IPS-20b (cell line): ENCODE measurements around the gene MFNG.

Experiments
- H3K27ac ChIP-seq: one replicate; pipeline ENCODE4 v1.5.1; 2013; ENCODE audit warnings: low read length
- H3K27me3 ChIP-seq: 2 replicates; pipeline ENCODE4 v1.6.1; 2013; ENCODE audit warnings: mild to moderate bottlenecking, low read length, inconsistent platforms; ENCODE audit not compliant: insufficient read depth
- H3K36me3 ChIP-seq: 2 replicates; pipeline ENCODE4 v1.6.1; 2013; ENCODE audit warnings: low read depth, mild to moderate bottlenecking, inconsistent platforms, low read length, moderate library complexity; ENCODE audit not compliant: insufficient read depth
- H3K4me1 ChIP-seq: 2 replicates; pipeline ENCODE4 v1.6.1; 2013; ENCODE audit warnings: mild to moderate bottlenecking, control low read depth, inconsistent platforms, low read length, moderate library complexity; ENCODE audit not compliant: insufficient read depth
- H3K4me3 ChIP-seq: 2 replicates; pipeline ENCODE4 v1.5.1; 2013; ENCODE audit warnings: mild to moderate bottlenecking, low read length, inconsistent platforms
- H3K9ac ChIP-seq: 2 replicates; pipeline ENCODE4 v1.6.1; 2013; ENCODE audit warnings: low read depth, mild to moderate bottlenecking, inconsistent platforms, low read length, moderate library complexity
- H3K9me3 ChIP-seq: 2 replicates; pipeline ENCODE4 v1.6.1; 2013; ENCODE audit warnings: mild to moderate bottlenecking, low read depth, low read length, inconsistent platforms; ENCODE audit not compliant: insufficient read depth

Gene MFNG

GRCh38 chr22:37464181-37464580, 22.0 kb downstream of the MFNG start:
- Histone ChIP-seq H3K27ac (no peak overlapping the region), H3K36me3 (no peaks in the 10 kb centered on the region), H3K4me1 (no peaks in the 10 kb centered on the region), H3K9me3 (no peaks in the 10 kb centered on the region), H3K27me3 (no peaks in the 10 kb centered on the region), H3K4me3 (no peak overlapping the region), H3K9ac (no peak overlapping the region)

DNA sequence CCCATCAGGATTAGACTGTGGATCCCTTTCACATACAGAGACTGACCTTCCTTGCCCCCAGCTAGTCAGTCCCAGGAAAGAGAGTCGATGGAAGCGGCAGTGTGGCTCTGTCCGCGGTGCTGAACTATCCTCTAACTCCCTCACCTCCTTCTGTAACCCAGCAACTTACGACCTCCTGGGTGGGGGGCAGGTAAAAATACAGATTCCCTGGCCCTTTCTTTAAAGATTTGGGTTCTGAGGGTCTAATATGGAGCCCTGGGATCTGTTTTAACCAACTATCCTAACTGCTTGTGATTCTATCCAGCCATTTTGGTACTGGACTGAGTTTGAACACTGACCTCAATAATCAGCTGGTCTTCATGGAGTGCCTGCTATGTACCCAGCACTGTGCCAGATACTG, 23.2 kb downstream of the MFNG start:
- Histone ChIP-seq H3K4me3 (no peak overlapping the region), H3K36me3 (no peaks in the 10 kb centered on the region), H3K9me3 (no peaks in the 10 kb centered on the region), H3K27me3 (peaks cover 5% of the 10 kb centered on the region; the same call in 1 of the 2 replicates), H3K9ac (no peak overlapping the region), H3K27ac (no peak overlapping the region), H3K4me1 (no peaks in the 10 kb centered on the region)

- Histone ChIP-seq H3K4me1 (no peaks in the 10 kb centered on the region), H3K36me3 (no peaks in the 10 kb centered on the region), H3K4me3 (no peak overlapping the region), H3K27ac (no peak overlapping the region), H3K9ac (no peak overlapping the region), H3K27me3 (peaks cover 5% of the 10 kb centered on the region; the same call in 1 of the 2 replicates), H3K9me3 (no peaks in the 10 kb centered on the region)
These were observed 23.7 kb downstream of the MFNG start for GRCh38 chr22:37462436-37462835.

DNA sequence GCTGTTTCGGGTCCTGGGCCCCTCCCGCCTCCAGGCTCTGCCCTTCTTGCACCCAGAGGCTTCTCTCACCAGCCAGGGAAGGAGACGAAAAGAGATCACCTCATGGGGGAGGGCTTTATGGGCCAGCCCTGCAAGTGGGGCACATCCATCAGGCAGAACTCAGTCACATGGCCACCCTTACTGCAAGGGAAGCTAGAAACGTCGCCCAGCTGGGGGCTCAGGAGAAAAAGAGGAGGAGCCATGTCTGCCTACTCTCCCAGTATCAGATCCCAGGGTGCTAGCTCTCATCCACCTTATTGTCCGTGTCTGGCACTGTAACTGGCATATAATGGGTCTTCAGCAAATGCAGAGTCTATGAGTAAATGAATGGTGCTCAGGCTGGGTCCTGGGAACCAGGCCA, 24.2 kb downstream of the MFNG start:
- Histone ChIP-seq H3K4me3 (no peak overlapping the region), H3K27me3 (peaks cover 5% of the 10 kb centered on the region; the same call in 1 of the 2 replicates), H3K27ac (no peak overlapping the region), H3K9me3 (no peaks in the 10 kb centered on the region), H3K9ac (no peak overlapping the region), H3K36me3 (no peaks in the 10 kb centered on the region), H3K4me1 (no peaks in the 10 kb centered on the region)

DNA sequence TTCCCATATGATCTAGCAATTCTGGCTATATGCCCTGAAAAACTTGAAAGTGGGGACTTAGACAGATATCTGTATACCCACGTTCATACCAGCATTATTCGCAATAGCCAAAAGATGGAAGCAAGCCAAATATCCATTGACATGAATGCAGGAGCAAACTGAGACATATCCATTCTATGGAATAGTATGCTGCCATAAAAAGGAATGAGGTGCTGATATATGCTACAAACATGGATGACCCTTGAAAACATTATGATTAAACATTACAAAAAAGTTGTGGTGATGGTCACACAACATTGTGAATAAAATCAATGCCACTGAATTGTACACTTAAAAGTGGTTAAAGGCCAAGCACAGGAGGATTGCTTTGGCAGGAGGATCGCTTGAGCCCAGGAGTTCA, 25.5 kb downstream of the MFNG start:
- no peak overlapping the region for H3K9ac ChIP-seq
- peaks cover 2% of the 10 kb centered on the region; the same call in 1 of the 2 replicates for H3K4me1 ChIP-seq
- H3K36me3 ChIP-seq, result no peaks in the 10 kb centered on the region
- peaks cover 5% of the 10 kb centered on the region; the same call in 1 of the 2 replicates for H3K27me3 ChIP-seq
- no peak overlapping the region for H3K27ac ChIP-seq
- H3K4me3 ChIP-seq, result no peak overlapping the region
- no peaks in the 10 kb centered on the region for H3K9me3 ChIP-seq

DNA sequence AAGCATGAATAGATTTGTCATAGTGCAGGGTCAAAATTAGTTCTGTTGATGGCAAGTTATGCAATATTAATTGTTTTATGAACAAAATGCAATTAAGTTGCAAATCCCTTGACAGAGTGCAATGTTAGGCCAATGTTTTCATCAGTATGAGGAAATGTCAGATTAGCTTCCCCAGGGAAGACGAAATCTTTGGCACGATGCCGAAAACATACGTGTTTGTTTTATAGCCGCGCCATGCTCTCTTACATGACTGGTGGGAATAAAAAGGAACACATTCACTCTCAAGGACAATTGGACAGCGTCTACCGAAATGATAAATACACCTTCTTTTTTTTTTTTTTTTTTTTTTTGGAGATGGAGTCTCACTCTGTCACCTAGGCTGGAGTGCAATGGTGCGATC, 27.0 kb downstream of the MFNG start:
- Histone ChIP-seq H3K27me3 (peaks cover 5% of the 10 kb centered on the region; the same call in 1 of the 2 replicates), H3K4me3 (no peak overlapping the region), H3K36me3 (no peaks in the 10 kb centered on the region), H3K4me1 (peaks cover 2% of the 10 kb centered on the region), H3K9ac (no peak overlapping the region), H3K9me3 (no peaks in the 10 kb centered on the region), H3K27ac (no peak overlapping the region)

DNA sequence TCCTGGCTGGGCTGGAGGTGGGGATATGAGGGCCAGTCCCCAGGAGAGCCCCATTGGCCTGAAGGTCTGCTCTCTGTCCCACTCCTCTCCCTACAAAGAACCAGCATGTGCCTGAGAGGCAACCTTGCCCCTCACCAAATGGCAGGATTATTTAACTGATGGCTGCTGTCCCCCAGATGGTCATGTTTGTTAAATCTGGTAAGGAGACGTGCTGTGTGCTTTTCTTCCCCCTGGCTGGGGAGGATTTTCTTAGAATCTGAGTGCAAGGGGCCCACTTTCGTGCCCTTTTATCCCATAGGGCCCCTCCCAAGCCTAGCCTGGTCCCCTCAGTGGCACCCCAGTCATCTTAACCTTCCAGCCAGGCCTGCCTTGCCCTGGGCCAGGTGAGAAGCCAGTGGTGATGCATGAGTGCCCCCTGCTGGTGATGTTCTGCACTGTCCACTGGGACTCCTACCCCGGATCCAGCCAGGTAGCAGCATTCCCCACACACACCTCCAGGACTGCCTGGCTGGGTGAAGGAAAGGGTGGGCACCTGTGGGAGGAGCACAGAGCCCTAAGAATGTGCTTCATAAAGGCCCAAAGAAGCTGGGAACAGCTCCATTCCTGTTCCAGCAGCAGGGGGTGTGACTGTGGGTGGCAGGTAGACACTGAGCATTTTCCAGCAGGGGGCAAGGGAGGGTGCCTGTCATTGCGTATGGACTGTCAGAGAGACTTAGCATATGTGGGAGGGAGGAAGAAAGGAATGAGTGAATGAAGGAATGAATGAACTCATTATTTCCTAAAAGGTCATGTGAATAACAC, 28.9 kb downstream of the MFNG start:
- no peak overlapping the region for H3K27ac ChIP-seq
- H3K4me1 ChIP-seq, result peaks cover 2% of the 10 kb centered on the region
- H3K36me3 ChIP-seq, result no peaks in the 10 kb centered on the region
- no peak overlapping the region for H3K4me3 ChIP-seq
- H3K9ac ChIP-seq, result no peak overlapping the region
- peaks cover 5% of the 10 kb centered on the region; the same call in 1 of the 2 replicates for H3K27me3 ChIP-seq
- H3K9me3 ChIP-seq, result no peaks in the 10 kb centered on the region

GRCh38 chr22:37456346-37456745, 29.8 kb downstream of the MFNG start:
- Histone ChIP-seq H3K9ac (no peak overlapping the region), H3K36me3 (no peaks in the 10 kb centered on the region), H3K27me3 (peaks cover 5% of the 10 kb centered on the region; the same call in 1 of the 2 replicates), H3K27ac (no peak overlapping the region), H3K9me3 (no peaks in the 10 kb centered on the region), H3K4me1 (peaks cover 2% of the 10 kb centered on the region), H3K4me3 (no peak overlapping the region)

DNA sequence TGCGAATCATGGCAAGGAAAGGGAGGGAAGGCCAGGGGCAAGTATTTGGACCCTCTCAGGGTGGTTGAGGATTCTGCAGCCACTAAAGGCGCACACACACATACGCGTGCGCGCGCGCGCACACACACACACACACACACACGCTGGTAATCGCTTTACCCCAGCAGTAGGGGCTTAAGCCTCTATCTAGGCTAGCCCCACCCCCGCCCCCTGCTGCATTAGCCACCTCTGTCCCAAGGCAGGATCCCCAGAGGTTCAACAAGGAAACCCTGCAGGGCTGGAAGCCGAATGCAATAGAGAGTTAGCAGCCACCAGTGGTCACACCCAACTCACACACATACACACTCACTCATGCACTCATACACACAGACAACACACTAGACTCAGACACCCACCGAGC, 30.3 kb downstream of the MFNG start:
- no peak overlapping the region for H3K9ac ChIP-seq
- H3K27ac ChIP-seq, result no peak overlapping the region
- no peak overlapping the region for H3K4me3 ChIP-seq
- H3K9me3 ChIP-seq, result no peaks in the 10 kb centered on the region
- no peaks in the 10 kb centered on the region for H3K36me3 ChIP-seq
- peaks cover 5% of the 10 kb centered on the region; the same call in 1 of the 2 replicates for H3K27me3 ChIP-seq
- H3K4me1 ChIP-seq, result peaks cover 2% of the 10 kb centered on the region

GRCh38 chr22:37454857-37455686, 31.1 kb downstream of the MFNG start:
- Histone ChIP-seq H3K27me3 (peaks cover 5% of the 10 kb centered on the region; the same call in 1 of the 2 replicates), H3K9me3 (no peaks in the 10 kb centered on the region), H3K27ac (no peak overlapping the region), H3K4me3 (no peak overlapping the region), H3K4me1 (peaks cover 2% of the 10 kb centered on the region), H3K36me3 (no peaks in the 10 kb centered on the region), H3K9ac (no peak overlapping the region)

- Histone ChIP-seq H3K9me3 (no peaks in the 10 kb centered on the region), H3K4me3 (no peak overlapping the region), H3K36me3 (no peaks in the 10 kb centered on the region), H3K9ac (no peak overlapping the region), H3K27ac (no peak overlapping the region), H3K4me1 (peaks cover 2% of the 10 kb centered on the region), H3K27me3 (peaks cover 5% of the 10 kb centered on the region; the same call in 1 of the 2 replicates)
These were observed 32.5 kb downstream of the MFNG start for GRCh38 chr22:37453696-37454095.
